Measurements from ENCODE around the gene EML2. TPM values are rescaled to one million over a fixed set of nuclear protein-coding genes. Genes with fewer than 3 reads are reported as not detected.

EML2 gene
- total and polyA plus RNA-seq, 8 donors, result 20.9 to 51.2 (median 30.1) TPM

- no peak for FAIRE-seq
These were observed 25.1 kb downstream of the EML2 start for GRCh38 chr19:45613926-45614725.

DNA sequence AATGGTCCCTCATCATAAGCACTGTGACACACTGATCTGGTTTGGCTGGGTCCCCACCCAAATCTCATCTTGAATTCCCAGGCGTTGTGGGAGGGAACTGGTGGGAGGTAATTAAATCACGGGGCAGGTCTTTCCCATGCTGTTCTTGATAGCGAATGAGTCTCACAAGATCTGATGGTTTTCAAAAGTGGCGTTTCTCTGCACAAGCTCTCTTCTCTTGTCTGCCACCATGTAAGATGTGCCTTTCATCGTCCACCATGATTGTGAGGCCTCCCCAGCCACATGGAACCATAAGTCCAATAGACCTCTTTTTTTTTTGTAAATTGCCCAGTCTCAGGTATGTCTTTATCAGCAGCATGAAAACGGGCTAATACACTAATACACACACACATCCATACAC is 30.2 kb downstream of the EML2 start:
- 91 to 92% methylated on average over 6 of the region's 6 CpGs for WGBS, 2 donors
- H3K27me3 ChIP-seq, result no peaks in the 10 kb centered on the region
- H3K27ac ChIP-seq, result no peak overlapping the region
- peaks cover 0 to 11% (median 0%) of the 10 kb centered on the region in 3 donors for H3K36me3 ChIP-seq
- intact Hi-C loops (cut with DNase I), result loop anchor here in 1 of 3 donors (5.0 kb wide), 1 partner anchor 33 kb away; no protein-coding TSS in a partner anchor
- no peaks in the 10 kb centered on the region for H3K4me1 ChIP-seq
- FAIRE-seq (no peak), ATAC-seq (no peak), DNase-seq (no peak)
- H3K4me3 ChIP-seq, result no peak overlapping the region
- TF ChIP-seq, protein P1, sequence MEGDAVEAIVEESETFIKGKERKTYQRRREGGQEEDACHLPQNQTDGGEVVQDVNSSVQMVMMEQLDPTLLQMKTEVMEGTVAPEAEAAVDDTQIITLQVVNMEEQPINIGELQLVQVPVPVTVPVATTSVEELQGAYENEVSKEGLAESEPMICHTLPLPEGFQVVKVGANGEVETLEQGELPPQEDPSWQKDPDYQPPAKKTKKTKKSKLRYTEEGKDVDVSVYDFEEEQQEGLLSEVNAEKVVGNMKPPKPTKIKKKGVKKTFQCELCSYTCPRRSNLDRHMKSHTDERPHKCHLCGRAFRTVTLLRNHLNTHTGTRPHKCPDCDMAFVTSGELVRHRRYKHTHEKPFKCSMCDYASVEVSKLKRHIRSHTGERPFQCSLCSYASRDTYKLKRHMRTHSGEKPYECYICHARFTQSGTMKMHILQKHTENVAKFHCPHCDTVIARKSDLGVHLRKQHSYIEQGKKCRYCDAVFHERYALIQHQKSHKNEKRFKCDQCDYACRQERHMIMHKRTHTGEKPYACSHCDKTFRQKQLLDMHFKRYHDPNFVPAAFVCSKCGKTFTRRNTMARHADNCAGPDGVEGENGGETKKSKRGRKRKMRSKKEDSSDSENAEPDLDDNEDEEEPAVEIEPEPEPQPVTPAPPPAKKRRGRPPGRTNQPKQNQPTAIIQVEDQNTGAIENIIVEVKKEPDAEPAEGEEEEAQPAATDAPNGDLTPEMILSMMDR (IDR thresholded peaks at IDR 0.05), result no peak
- H3K9me3 ChIP-seq, result no peaks in the 10 kb centered on the region

More at GRCh38 chr19:45613926-45614725, 25.1 kb downstream of the EML2 start:
- H3K36me3 ChIP-seq, result peaks cover 0 to 19% (median 0%) of the 10 kb centered on the region in 3 donors
- intact Hi-C loops (cut with DNase I), result no loop called here
- WGBS, 2 donors, result 80 to 84% methylated on average over 10 of the region's 10 CpGs
- no peaks in the 10 kb centered on the region for H3K27me3 ChIP-seq
- no peak overlapping the region for H3K4me3 ChIP-seq
- H3K9me3 ChIP-seq, result no peaks in the 10 kb centered on the region
- peak in 1 of 6 donors; percentile 36 for DNase-seq
- H3K4me1 ChIP-seq, result no peaks in the 10 kb centered on the region
- H3K27ac ChIP-seq, result peak overlapping the region in 2 of 4 donors; percentile 18 to 23
- ATAC-seq, result peak in 1 of 4 donors; percentile 49
- TF ChIP-seq, protein P1 (IDR thresholded peaks at IDR 0.05), result no peak

DNA sequence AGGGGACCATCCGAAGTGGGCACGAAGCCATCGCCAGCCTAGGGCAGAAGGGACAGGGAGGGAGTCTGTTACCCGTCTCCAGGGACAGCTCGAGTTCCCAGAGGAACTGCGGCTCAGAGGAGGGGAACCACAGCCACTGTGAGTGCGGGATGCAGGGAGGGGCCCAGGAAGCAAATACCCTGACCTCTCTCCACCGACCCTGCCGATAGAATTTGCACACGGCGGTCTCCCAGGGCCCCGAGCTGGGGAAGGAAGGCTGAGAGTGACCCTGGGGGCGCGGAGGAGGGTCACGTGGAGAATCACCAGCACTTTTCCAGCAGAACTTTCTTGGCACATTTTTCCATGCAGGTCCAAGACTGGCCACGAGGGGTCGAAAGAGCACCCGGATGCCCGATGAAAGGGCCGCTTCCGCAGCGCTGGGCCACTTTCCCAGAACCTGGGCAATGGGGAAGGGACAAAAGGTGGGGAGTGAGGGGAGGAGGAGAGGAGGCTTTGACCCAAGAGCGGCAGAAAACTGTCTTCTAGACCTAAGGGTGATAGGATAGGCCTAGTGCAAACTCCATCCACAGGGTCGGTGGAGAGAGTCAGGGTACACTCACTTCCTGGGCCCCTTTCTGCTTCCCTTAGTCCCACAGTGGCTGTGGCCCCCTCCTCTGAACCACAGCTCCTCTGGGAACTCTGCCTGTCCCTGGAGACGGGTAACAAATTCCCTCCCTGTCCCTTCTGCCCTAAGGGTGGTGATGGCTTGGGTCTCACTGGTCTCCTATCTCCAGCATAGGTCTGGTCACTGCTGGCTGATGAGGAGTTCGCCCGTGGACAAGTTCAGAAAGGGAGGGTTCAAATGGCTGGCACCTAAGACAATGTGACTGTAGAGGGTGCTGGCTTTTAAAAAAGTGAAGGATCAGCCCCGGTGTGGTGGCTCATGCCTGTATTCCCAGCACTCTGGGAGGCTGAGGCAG is 31.8 kb downstream of the EML2 start:
- Histone ChIP-seq H3K36me3 (peaks cover 0 to 8% (median 0%) of the 10 kb centered on the region in 3 donors), H3K4me1 (no peaks in the 10 kb centered on the region), H3K27me3 (no peaks in the 10 kb centered on the region), H3K9me3 (no peaks in the 10 kb centered on the region), H3K4me3 (peak overlapping the region in 1 of 4 donors; percentile 18), H3K27ac (no peak overlapping the region)
- FAIRE-seq (no peak), DNase-seq (peak; percentile 68 to 91 (median 86)), ATAC-seq (peak; percentile 88 to 98 (median 96))
- 11 to 12% methylated on average over 28 of the region's 28 CpGs for WGBS, 2 donors
- intact Hi-C loops (cut with DNase I), result loop anchor here in 1 of 3 donors (5.0 kb wide), 1 partner anchor 35 kb away; no protein-coding TSS in a partner anchor
- TF ChIP-seq, protein P1 (IDR thresholded peaks at IDR 0.05), result peak; percentile 71 to 85 (median 84)

- no peak for FAIRE-seq
- Histone ChIP-seq H3K36me3 (no peaks in the 10 kb centered on the region), H3K27ac (no peak within 1 kb of the TSS), H3K4me1 (no peaks in the 10 kb centered on the region), H3K27me3 (peaks cover 0 to 4% (median 0%) of the 10 kb centered on the region in 4 donors), H3K9me3 (no peaks in the 10 kb centered on the region), H3K4me3 (peak within 1 kb of the TSS in 2 of 4 donors; percentile 17 to 25)
- intact Hi-C loops (cut with DNase I), result no loop called here
- WGBS, 2 donors, result 5 to 7% methylated on average over 22 to 52 of the region's 52 CpGs
- TF ChIP-seq, protein P1 (IDR thresholded peaks at IDR 0.05), result no peak
- ATAC-seq, result peak; percentile 27 to 73 (median 50)
- DNase-seq, result no peak
These were observed 37.4 kb downstream of the EML2 start, which contains the start of gene GPR4 for GRCh38 chr19:45601524-45602374. Gene GPR4 (minus strand): TSS chr19:45602212. CDS start chr19:45591866, 10,346 bp downstream.

Data from pancreas (tissue), 10 donors.